Endothelial cell of umbilical vein (primary cell): Measurements from ENCODE around the gene ZNF207. TPM values are rescaled to one million over a fixed set of nuclear protein-coding genes. Genes with fewer than 3 reads are reported as not detected.

Source experiments
- Bru-seq: library from RNA; stranded (reverse); fragments of 400-500 nt; gene quantifications from one replicate; lab custom pipeline; 2021; lab: Mats Ljungman, UMichigan
- BruChase-seq, 2 experiments: library from RNA; stranded (reverse); fragments of 400-500 nt; gene quantifications; one replicate each; lab custom pipeline; 2021; lab: Mats Ljungman, UMichigan
- BruUV-seq: library from RNA; stranded (reverse); fragments of 400-500 nt; replicated peaks from 2 replicates; lab custom pipeline; 2021; lab: Mats Ljungman, UMichigan
- CTCF ChIA-PET: fragments of 300-600, 350-600 bp; sonication (Branson Sonifier 250); formaldehyde crosslinking; loops from one replicate; lab custom pipeline; 2021; ENCODE audit warnings: antibody characterized with exemption, inconsistent platforms; lab: Charles Lee
- POLR2A ChIA-PET: fragments of 300-600, 350-600 bp; sonication (Branson Sonifier 250); formaldehyde crosslinking; loops from one replicate; lab custom pipeline; 2021; ENCODE audit warnings: antibody characterized with exemption, inconsistent platforms; lab: Charles Lee
- DNase-seq: peaks from one replicate; pipeline ENCODE4 v3.0.0-alpha.2; 2011; ENCODE audit warnings: low read depth, low spot score
- FAIRE-seq: peaks from 2 replicates; lab custom pipeline; 2011; peaks lifted over from hg19 to GRCh38; lab: Jason Lieb, UNC
- H2AFZ ChIP-seq: 2 replicates; pipeline ENCODE4 v1.6.0; 2012; ENCODE audit warnings: low read depth, low read length, control low read depth, inconsistent platforms
- H3K27ac ChIP-seq: 2 replicates; pipeline ENCODE4 v1.5.1; 2011; ENCODE audit warnings: low read depth, mild to moderate bottlenecking, control low read depth, low read length, moderate library complexity; ENCODE audit not compliant: insufficient read depth
- H3K27me3 ChIP-seq, 2 experiments: 2 replicates each; pipeline versions ENCODE4 v1.6.0 to v1.6.1; 2011; ENCODE audit warnings: low read length in 2 of 2, mixed read lengths in 1 of 2; ENCODE audit not compliant: control insufficient read depth in 2 of 2, insufficient read depth in 2 of 2
- H3K36me3 ChIP-seq, 2 experiments: 2 replicates in 1 of 2; 3 replicates in 1 of 2; pipeline ENCODE4 v1.5.1; 2011; ENCODE audit warnings: low read length in 2 of 2, mild to moderate bottlenecking in 1 of 2, moderate library complexity in 1 of 2; ENCODE audit not compliant: control insufficient read depth in 2 of 2, insufficient read depth in 2 of 2; ENCODE audit errors: extremely low read depth in 1 of 2
- H3K4me1 ChIP-seq: 3 replicates; pipeline ENCODE4 v1.5.1; 2011; ENCODE audit warnings: mild to moderate bottlenecking, low read length; ENCODE audit not compliant: control insufficient read depth, insufficient read depth; ENCODE audit errors: extremely low read depth
- H3K4me2 ChIP-seq: 2 replicates; pipeline ENCODE4 v1.6.1; 2011; ENCODE audit warnings: low read length, control low read depth, mixed read lengths; ENCODE audit not compliant: insufficient read depth
- H3K4me3 ChIP-seq, 3 experiments: fragments of 200-600 bp in 1 of 3; sonication (generic), shearing (Covaris generic) in 1 of 3; replicated peaks in 1 of 3; 2 replicates each; pipeline ENCODE4 v1.5.1; 2011 to 2016; ENCODE audit warnings: control low read depth in 3 of 3, low read length in 3 of 3, mild to moderate bottlenecking in 2 of 3, inconsistent platforms in 1 of 3, low read depth in 1 of 3, moderate library complexity in 1 of 3; ENCODE audit not compliant: insufficient read depth in 1 of 3
- H3K79me2 ChIP-seq: 2 replicates; pipeline ENCODE4 v1.6.0; 2012; ENCODE audit warnings: low read length, inconsistent platforms; ENCODE audit not compliant: control insufficient read depth, insufficient read depth
- H3K9ac ChIP-seq: replicated peaks from 2 replicates; pipeline ENCODE3; 2011; ENCODE audit warnings: low read length, control low read depth; ENCODE audit not compliant: insufficient read depth; ENCODE audit errors: extremely low read depth
- H3K9me1 ChIP-seq: replicated peaks from 3 replicates; pipeline ENCODE4 v1.6.0; 2011; ENCODE audit warnings: mild to moderate bottlenecking, low read length; ENCODE audit not compliant: control insufficient read depth, insufficient read depth; ENCODE audit errors: extremely low read depth
- H3K9me3 ChIP-seq: replicated peaks from 2 replicates; pipeline ENCODE4 v1.5.1; 2012; ENCODE audit warnings: low read length, inconsistent platforms; ENCODE audit not compliant: control insufficient read depth, insufficient read depth
- H4K20me1 ChIP-seq: replicated peaks from 2 replicates; pipeline ENCODE3; 2011; ENCODE audit warnings: mild to moderate bottlenecking, low read length; ENCODE audit not compliant: control insufficient read depth, insufficient read depth; ENCODE audit errors: extremely low read depth
- CTCF ChIP-seq, 2 donors: IDR thresholded peaks; 1 replicate in 1 of 2; 2 replicates in 1 of 2; pipeline ENCODE4 v1.5.1; 2011; ENCODE audit warnings: low read length in 2 of 2, mild to moderate bottlenecking in 2 of 2, moderate library complexity in 2 of 2, control low read depth in 1 of 2, inconsistent platforms in 1 of 2, low read depth in 1 of 2; ENCODE audit not compliant: insufficient read depth in 1 of 2; ENCODE audit errors: extremely low read depth in 1 of 2
- EZH2 ChIP-seq: IDR thresholded peaks from 2 replicates; pipeline ENCODE4 v1.6.1; 2012; ENCODE audit warnings: borderline replicate concordance, low read depth, mild to moderate bottlenecking, moderate library complexity, low read length, inconsistent platforms; ENCODE audit not compliant: severe bottlenecking
- FOS ChIP-seq: IDR thresholded peaks from 2 replicates; pipeline ENCODE4 v1.6.1; 2011; ENCODE audit warnings: mild to moderate bottlenecking, low read length, moderate library complexity, borderline replicate concordance; ENCODE audit not compliant: insufficient read depth
- GATA2 ChIP-seq: IDR thresholded peaks from 2 replicates; pipeline ENCODE4 v1.7.0; 2011; ENCODE audit warnings: low read depth, mild to moderate bottlenecking, moderate library complexity, mixed read lengths, low read length; ENCODE audit not compliant: insufficient read length, insufficient read depth
- JUN ChIP-seq: IDR thresholded peaks from 2 replicates; pipeline ENCODE4 v1.6.1; 2011; ENCODE audit warnings: borderline replicate concordance, low read depth; ENCODE audit not compliant: insufficient read length, insufficient read depth
- MAX ChIP-seq: IDR thresholded peaks from 2 replicates; pipeline ENCODE4 v1.6.1; 2011; ENCODE audit not compliant: insufficient read depth, insufficient read length
- MYC ChIP-seq: IDR thresholded peaks from one replicate; pipeline ENCODE4 v1.6.1; 2011; ENCODE audit warnings: mild to moderate bottlenecking, low read depth, low read length
- POLR2A ChIP-seq: IDR thresholded peaks from 2 replicates; pipeline ENCODE4 v1.6.1; 2012; ENCODE audit warnings: low read depth, mild to moderate bottlenecking, control low read depth, low read length
- POLR2AphosphoS5 ChIP-seq: IDR thresholded peaks from 2 replicates; pipeline ENCODE4 v1.6.1; 2012; ENCODE audit warnings: low read depth, mild to moderate bottlenecking, control low read depth, low read length, moderate library complexity; ENCODE audit not compliant: insufficient read depth
- dilution Hi-C: fragments of 300-500 bp; cut with MboI; formaldehyde crosslinking; loops from one replicate; pipeline ENCODE4 v1.15.0; 2019; ENCODE audit warnings: low sequenced_read_pairs; ENCODE audit not compliant: extremely low pct_ligation_motif_present
- intact Hi-C: fragments of 100-400 bp; cut with micrococcal nuclease; formaldehyde crosslinking; loops from one replicate; pipeline ENCODE4 v1.10.0; 2022
- long read RNA-seq: library from polyadenylated mRNA; stranded (forward); transcript quantifications from one replicate; pipeline ENCODE4 v2.0.0, GENCODE V29; 2021
- polyA minus RNA-seq, 3 experiments: library from RNA; depleted of rRNA, polyadenylated mRNA; stranded (reverse); fragments of >200 nt; gene quantifications; 1 replicate in 1 of 3; 2 replicates in 2 of 3; pipeline ENCODE4 v1.2.3, GENCODE V29; 2011
- polyA plus RNA-seq, 4 experiments: library from polyadenylated mRNA; depleted of rRNA in 3 of 4; stranded (reverse) in 3 of 4; unstranded in 1 of 4; fragments of >200 nt; gene quantifications; 2 replicates each; pipeline versions ENCODE4 v1.2.1 to v1.2.3, GENCODE V29; 2011 to 2012; ENCODE audit warnings: missing spikeins in 1 of 4
- total RNA-seq: library from RNA; stranded (reverse); gene quantifications from 2 replicates; pipeline ENCODE4 v1.2.3, GENCODE V29; 2021

Gene ZNF207
- 206 and 209 TPM in 2 replicates for total RNA-seq
- 231 and 245 TPM in 2 replicates for polyA plus RNA-seq
- 184 and 198 TPM in 2 replicates for polyA plus RNA-seq (2011; cell fraction: cytosol; rRNA removed)
- polyA plus RNA-seq (2011; cell fraction: nucleus; rRNA removed) = 314 and 362 TPM in 2 replicates
- polyA plus RNA-seq (2012) = 153 and 220 TPM in 2 replicates
- polyA minus RNA-seq = 268 and 284 TPM in 2 replicates
- 126 TPM for polyA minus RNA-seq (2011; cell fraction: cytosol; rRNA and poly(A)+ RNA removed)
- polyA minus RNA-seq (2011; cell fraction: nucleus; rRNA and poly(A)+ RNA removed) = 284 and 417 TPM in 2 replicates
- percentile 99 among the genes with signal in this experiment for Bru-seq, nascent RNA
- BruChase-seq, experiment 1, labeled RNA remaining after a 6-hour chase = percentile 98 among the genes with signal in this experiment
- percentile 99 among the genes with signal in this experiment for BruChase-seq, experiment 2, labeled RNA remaining after a 2-hour chase
- long read RNA-seq, full-length matches to known transcripts = 272 of 313 reads
- long read RNA-seq, partial matches to known transcripts = 13 of 313 reads
- long read RNA-seq, other reads (novel, unspliced or antisense) = 28 of 313 reads

- intact Hi-C loops = no loop called here
These were observed at the start of gene ZNF207 for GRCh38 chr17:32349854-32350665. TSS of gene ZNF207 (plus strand) at chr17:32350157. CDS start at chr17:32350286, 129 bp downstream.

More at GRCh38 chr17:32349854-32350665, at the start of gene ZNF207:
- DNase-seq (peak; percentile 97), FAIRE-seq (peak; percentile 96)
- POLR2A ChIA-PET = no interaction called here
- peak within 1 kb of the TSS; percentile 100 for H3K4me2 ChIP-seq
- H4K20me1 ChIP-seq = peaks cover 6% of the 10 kb centered on the region
- peaks cover 19% of the 10 kb centered on the region for H3K4me1 ChIP-seq
- peak within 1 kb of the TSS; percentile 97 for H3K27ac ChIP-seq
- peak within 1 kb of the TSS; percentile 100 for H3K9ac ChIP-seq
- TSS peak; percentile 71 for BruUV-seq
- H3K4me3 ChIP-seq = peak within 1 kb of the TSS; percentile 91 to 96 (median 93)
- dilution Hi-C loops = no loop called here
- CTCF ChIA-PET = interaction anchor here (2.1 kb wide), 1 partner anchor 97 kb away, joined by 13 read pairs; no protein-coding TSS in a partner anchor
- peak within 1 kb of the TSS; percentile 61 for H2AFZ ChIP-seq
- H3K79me2 ChIP-seq = peaks cover 54% of the 10 kb centered on the region
- no peaks in the 10 kb centered on the region for H3K9me3 ChIP-seq
- peaks cover 5 to 8% of the 10 kb centered on the region in 2 experiments for H3K36me3 ChIP-seq
- TF ChIP-seq GATA2 = no peak
- TF ChIP-seq MYC = peak; percentile 46
- TF ChIP-seq MAX = peak; percentile 96
- peak; percentile 94 for TF ChIP-seq POLR2AphosphoS5
- no peak for TF ChIP-seq EZH2
- peak; percentile 92 for TF ChIP-seq POLR2A
- TF ChIP-seq FOS = no peak
- no peak for TF ChIP-seq JUN
- TF ChIP-seq CTCF (IDR thresholded peaks at IDR 0.05; ENCODE audit: extremely low read depth in 1 of 2, insufficient read depth in 1 of 2, low read depth in 1 of 2, low read length in 2 of 2) = no peak
- no peaks in the 10 kb centered on the region for H3K27me3 ChIP-seq
- H3K9me1 ChIP-seq = no peaks in the 10 kb centered on the region
